Right lobe of liver (tissue), 6 donors: ENCODE data around the gene PHF11. TPM values are rescaled to one million over a fixed set of nuclear protein-coding genes. Genes with fewer than 3 reads are reported as not detected.

Experiments used
- ATAC-seq, 4 donors: fragments of 200-7000 bp; cut with Tn5 transposase; one replicate each; pipeline ENCODE4 v1.9.1; 2020; ENCODE audit warnings: mild to moderate bottlenecking in 4 of 4, moderate library complexity in 4 of 4
- DNase-seq, 3 donors: peaks; one replicate each; pipeline ENCODE4 v3.0.0-alpha.2; 2020
- H3K27ac ChIP-seq, 3 donors: fragments of 200-600 bp; one replicate each; pipeline ENCODE4 v1.8.0; 2022
- H3K27me3 ChIP-seq, 2 donors: fragments of 200-600 bp; one replicate each; pipeline ENCODE4 v1.8.0; 2022
- H3K36me3 ChIP-seq, 4 donors: fragments of 200-600 bp; sonication (generic) in 1 of 4; one replicate each; pipeline versions ENCODE4 v1.5.1 to v1.8.0; 2017 to 2022; ENCODE audit warnings: control low read depth in 1 of 4
- H3K4me1 ChIP-seq, 4 donors: fragments of 200-600 bp; sonication (generic) in 1 of 4; one replicate each; pipeline versions ENCODE4 v1.5.1 to v1.8.0; 2017 to 2022; ENCODE audit warnings: control low read depth in 1 of 4
- H3K4me3 ChIP-seq, 3 donors: fragments of 200-600 bp; one replicate each; pipeline ENCODE4 v1.8.0; 2022
- H3K9me3 ChIP-seq, 4 donors: fragments of 200-600 bp; sonication (generic) in 1 of 4; one replicate each; pipeline versions ENCODE4 v1.5.1 to v1.8.0; 2017 to 2022; ENCODE audit warnings: control low read depth in 1 of 4
- POLR2A ChIP-seq: fragments of 450-650 bp; IDR thresholded peaks from one replicate; pipeline ENCODE4 v1.6.1; 2017; ENCODE audit warnings: antibody characterized with exemption, mild to moderate bottlenecking
- WGBS: methylation state at CpG from one replicate; pipeline ENCODE4 v1.1.6; 2018; ENCODE audit warnings: low coverage, low lambda C conversion rate; ENCODE audit not compliant: insufficient coverage; ENCODE audit errors: missing lambda C conversion rate; 5-methylcytosine and 5-hydroxymethylcytosine counted together
- intact Hi-C, 2 donors: fragments of 100-400 bp; cut with DNase I; formaldehyde crosslinking; loops; one replicate each; pipeline versions ENCODE4 v1.11.2 to v1.14.1; 2022
- total RNA-seq, 6 experiments: library from RNA; depleted of rRNA in 2 of 6; stranded (reverse); fragments of >200 nt in 2 of 6; fragmentation: NEBNext Ultra II Directional in 3 of 6; extraction: Animal tissue kit (Norgen Biotek cat#: 25700) in 3 of 6; gene quantifications; one replicate each; pipeline versions ENCODE4 v1.1.0 to v1.2.4, GENCODE V29; 2016 to 2023
- TF ChIP-seq, protein P1 (sequence below), 4 donors: fragments of 200-600 bp in 3 of 4; fragments of 450-650 bp in 1 of 4; IDR thresholded peaks; one replicate each; pipeline versions ENCODE4 v1.5.1 to v1.8.0; 2016 to 2022; ENCODE audit warnings: antibody characterized with exemption in 4 of 4, mild to moderate bottlenecking in 2 of 4
- donor health status: DM: no; HTN: yes; CAD: no.
- donor health status: DM: no; HTN: no; CAD: no.
- donor health status: DM: no; HTN: no; CAD: no.
- donor health status: DM: no; HTN: yes; CAD: no.
- donor health status: DM: no; HTN: yes; CAD: no.

Gene PHF11
- total RNA-seq, 6 experiments from 2014 or later, result 10.8 to 21.4 (median 17.2) TPM

DNA sequence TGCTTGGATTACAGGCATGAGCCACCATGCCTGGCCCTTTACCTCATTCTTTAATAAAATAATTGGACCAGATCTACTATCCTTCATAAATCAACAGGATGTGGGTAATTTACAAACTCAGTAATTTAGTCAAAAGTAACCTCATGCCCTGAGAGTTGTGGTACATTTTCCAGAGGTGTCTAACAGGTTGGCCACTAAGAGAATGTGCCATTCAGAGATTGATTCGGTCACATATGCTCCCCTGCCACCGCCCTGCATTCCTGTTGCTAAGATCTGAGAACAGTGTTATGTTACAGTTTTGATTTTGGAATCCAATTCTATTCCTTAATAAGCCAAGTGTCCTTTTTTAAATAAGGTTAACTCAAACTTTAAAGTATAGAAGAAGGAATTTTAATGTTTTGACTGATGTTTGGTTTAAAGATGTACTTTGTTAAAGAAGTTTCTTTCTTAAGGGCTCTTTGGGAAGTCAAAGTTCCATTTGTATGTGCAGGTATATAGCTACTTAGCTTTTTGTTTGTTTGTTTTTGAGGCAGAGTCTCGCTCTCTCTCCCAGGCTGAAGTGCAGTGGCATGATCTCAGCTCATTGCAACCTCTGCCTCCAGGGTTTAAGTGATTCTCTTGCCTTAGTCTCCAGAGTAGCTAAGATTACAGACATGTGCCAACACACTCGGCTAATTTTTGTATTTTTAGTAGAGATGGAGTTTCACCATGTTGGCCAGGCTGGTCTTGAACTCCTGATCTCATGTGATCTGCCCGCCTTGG lies 29.2 kb downstream of the PHF11 start:
- H3K9me3 ChIP-seq, result no peaks in the 10 kb centered on the region
- TF ChIP-seq, protein P1, sequence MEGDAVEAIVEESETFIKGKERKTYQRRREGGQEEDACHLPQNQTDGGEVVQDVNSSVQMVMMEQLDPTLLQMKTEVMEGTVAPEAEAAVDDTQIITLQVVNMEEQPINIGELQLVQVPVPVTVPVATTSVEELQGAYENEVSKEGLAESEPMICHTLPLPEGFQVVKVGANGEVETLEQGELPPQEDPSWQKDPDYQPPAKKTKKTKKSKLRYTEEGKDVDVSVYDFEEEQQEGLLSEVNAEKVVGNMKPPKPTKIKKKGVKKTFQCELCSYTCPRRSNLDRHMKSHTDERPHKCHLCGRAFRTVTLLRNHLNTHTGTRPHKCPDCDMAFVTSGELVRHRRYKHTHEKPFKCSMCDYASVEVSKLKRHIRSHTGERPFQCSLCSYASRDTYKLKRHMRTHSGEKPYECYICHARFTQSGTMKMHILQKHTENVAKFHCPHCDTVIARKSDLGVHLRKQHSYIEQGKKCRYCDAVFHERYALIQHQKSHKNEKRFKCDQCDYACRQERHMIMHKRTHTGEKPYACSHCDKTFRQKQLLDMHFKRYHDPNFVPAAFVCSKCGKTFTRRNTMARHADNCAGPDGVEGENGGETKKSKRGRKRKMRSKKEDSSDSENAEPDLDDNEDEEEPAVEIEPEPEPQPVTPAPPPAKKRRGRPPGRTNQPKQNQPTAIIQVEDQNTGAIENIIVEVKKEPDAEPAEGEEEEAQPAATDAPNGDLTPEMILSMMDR (IDR thresholded peaks at IDR 0.05), result no peak
- no peak for TF ChIP-seq POLR2A
- WGBS, result 98% methylated on average over 5 of the region's 5 CpGs
- no peaks in the 10 kb centered on the region for H3K4me1 ChIP-seq
- intact Hi-C loops, result no loop called here
- H3K36me3 ChIP-seq, result peaks cover 0 to 11% (median 0%) of the 10 kb centered on the region in 4 donors
- H3K4me3 ChIP-seq, result no peak overlapping the region
- DNase-seq (no peak), ATAC-seq (no peak)
- no peaks in the 10 kb centered on the region for H3K27me3 ChIP-seq
- H3K27ac ChIP-seq, result no peak overlapping the region

DNA sequence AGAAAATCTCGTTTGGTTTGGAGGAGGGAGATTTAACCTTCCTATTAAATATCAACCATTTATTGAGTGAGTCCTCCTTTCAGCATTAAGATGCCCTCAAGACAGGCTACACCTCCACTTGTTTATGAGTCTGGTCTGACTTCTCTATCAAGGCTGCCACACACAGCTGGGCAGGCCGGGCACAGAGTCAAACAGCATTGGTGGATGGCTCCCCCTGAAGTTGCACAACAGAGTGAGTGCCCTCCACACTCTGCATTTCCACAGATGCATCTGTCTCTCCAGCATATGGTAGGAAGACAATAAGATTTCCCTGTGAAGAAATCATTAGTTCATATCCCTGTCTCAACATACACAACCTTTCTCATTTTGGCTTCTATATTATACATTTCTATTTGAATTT lies 31.4 kb downstream of the PHF11 start:
- no peaks in the 10 kb centered on the region for H3K36me3 ChIP-seq
- H3K4me3 ChIP-seq, result no peak overlapping the region
- H3K27me3 ChIP-seq, result no peaks in the 10 kb centered on the region
- DNase-seq, result no peak
- peak in 3 of 4 donors; percentile 33 to 57 (median 51) for ATAC-seq
- TF ChIP-seq, protein P1 (IDR thresholded peaks at IDR 0.05), result no peak
- TF ChIP-seq POLR2A, result no peak
- no peaks in the 10 kb centered on the region for H3K4me1 ChIP-seq
- intact Hi-C loops, result no loop called here
- no peaks in the 10 kb centered on the region for H3K9me3 ChIP-seq
- WGBS, result 45% methylated on average over 2 of the region's 2 CpGs
- H3K27ac ChIP-seq, result no peak overlapping the region

DNA sequence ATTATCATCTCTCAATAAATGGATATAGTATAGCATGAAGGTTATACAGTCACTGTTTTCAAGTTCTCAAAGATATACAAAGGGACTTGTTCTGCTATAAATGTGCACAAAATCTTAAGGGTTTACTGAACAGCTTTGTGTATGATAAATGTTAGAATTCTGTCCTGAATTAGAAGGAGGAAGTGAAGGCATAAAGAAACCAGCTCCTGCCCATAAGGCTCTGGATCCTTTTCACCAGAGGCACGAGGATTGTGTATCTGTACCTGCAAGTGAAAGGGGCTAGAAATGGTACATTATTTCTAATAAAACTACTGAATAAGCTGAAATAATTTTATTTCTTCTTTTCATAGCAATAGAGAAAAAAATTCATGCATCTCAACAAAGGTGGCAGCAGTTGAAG lies 32.4 kb downstream of the PHF11 start:
- H3K36me3 ChIP-seq, result no peaks in the 10 kb centered on the region
- WGBS, result 56% methylated on average over 1 of the region's 1 CpG
- intact Hi-C loops, result no loop called here

DNA sequence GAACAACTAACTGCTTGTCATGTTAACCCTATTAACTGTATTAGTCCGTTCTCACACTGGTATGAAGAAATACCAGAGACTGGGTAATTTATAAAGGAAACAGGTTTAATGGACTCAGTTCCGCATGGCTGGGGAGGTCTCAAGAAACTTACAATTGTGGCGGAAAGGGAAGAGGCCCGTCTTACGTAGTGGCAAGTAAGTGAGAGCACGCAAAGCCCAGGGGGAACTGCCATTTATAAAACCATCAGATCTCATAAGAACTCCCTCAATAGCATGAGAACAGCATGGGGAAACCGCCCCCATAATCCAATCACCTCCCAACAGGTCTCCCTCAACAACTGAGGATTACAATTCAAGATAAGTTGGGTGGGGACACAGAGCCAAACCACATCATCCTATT lies 34.7 kb downstream of the PHF11 start:
- WGBS, result 87% methylated on average over 4 of the region's 7 CpGs
- Histone ChIP-seq H3K4me1 (no peaks in the 10 kb centered on the region), H3K9me3 (no peaks in the 10 kb centered on the region), H3K27me3 (no peaks in the 10 kb centered on the region), H3K4me3 (no peak overlapping the region), H3K36me3 (no peaks in the 10 kb centered on the region), H3K27ac (no peak overlapping the region)
- intact Hi-C loops, result no loop called here
- DNase-seq (no peak), ATAC-seq (peak in 3 of 4 donors; percentile 27 to 49 (median 47))
- TF ChIP-seq, protein P1 (IDR thresholded peaks at IDR 0.05), result no peak
- no peak for TF ChIP-seq POLR2A

More for the DNA sequence above, 32.4 kb downstream of the PHF11 start:
- no peak for TF ChIP-seq POLR2A
- TF ChIP-seq, protein P1 (IDR thresholded peaks at IDR 0.05), result no peak
- Histone ChIP-seq H3K27ac (no peak overlapping the region), H3K4me3 (no peak overlapping the region), H3K9me3 (no peaks in the 10 kb centered on the region), H3K27me3 (no peaks in the 10 kb centered on the region), H3K4me1 (no peaks in the 10 kb centered on the region)
- DNase-seq, result no peak
- no peak for ATAC-seq
